ENCODE data around the gene ZFPM1.
"Not testable (repeated sequence)": the region's sequence is repeated elsewhere in the genome, so short reads cannot be mapped to it uniquely, and the experiment has no call there.

ZFPM1 gene

DNA sequence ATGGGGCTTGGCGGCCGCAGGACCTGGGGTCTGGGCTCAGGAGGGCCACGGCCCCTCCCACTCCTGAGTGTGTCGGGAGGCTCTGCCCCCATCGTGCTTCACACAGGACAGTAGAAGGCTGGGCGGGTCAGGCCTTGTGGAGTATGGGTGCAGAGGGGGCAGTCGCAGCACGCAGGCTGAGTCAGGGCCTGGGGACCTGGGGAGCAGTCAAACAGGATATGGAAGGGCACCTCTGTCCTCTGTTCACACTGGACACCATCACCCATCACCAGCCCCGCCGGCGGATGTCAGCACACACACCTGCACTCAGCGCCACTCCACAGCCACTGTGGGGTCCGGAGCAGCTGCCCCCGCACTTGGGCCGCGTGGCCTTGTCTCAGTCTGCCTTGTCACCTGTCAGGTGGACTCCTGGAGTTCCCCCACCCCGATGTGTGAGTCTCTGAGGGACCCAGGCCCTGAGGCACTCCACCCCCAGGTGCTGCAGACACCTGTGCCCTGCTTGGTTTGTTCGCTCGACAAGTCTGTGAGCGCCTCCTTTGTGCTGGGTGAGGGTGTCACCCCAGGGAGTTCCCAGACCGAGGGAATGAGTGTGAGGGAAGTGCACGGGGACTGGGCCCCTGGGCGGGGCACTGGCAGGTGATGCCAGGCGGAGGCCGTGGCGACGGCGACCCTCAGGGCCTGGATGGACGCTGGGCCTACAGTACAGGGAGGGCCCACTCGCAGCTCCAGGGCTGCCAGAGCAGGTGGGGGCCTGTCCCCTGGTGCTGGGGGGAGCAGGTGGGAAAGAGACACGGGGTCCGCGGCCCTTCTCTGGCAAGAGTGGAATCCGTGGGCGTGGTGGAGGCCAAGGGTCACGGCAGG, 31.7 kb downstream of the ZFPM1 start:
- DNase-seq, result no peak

DNA sequence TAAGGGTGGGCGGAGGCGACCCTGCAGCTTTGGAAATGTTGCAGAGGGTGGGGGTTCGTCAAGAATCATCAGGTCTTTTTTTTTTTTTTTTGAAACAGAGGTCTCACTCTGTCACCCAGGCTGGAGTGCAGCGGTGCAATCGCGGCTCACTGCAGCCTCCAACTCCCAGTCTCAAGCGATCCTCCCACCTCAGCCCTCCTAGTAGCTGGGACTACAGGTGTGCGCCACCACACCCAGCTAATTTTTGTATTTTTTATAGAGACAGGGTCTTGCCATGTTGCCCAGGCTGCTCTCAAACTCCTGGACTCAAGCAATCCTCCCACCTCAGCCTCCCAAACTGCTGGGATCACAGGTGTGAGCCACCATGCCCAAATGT, 32.3 kb downstream of the ZFPM1 start:
- DNase-seq, result not testable (repeated sequence)

DNA sequence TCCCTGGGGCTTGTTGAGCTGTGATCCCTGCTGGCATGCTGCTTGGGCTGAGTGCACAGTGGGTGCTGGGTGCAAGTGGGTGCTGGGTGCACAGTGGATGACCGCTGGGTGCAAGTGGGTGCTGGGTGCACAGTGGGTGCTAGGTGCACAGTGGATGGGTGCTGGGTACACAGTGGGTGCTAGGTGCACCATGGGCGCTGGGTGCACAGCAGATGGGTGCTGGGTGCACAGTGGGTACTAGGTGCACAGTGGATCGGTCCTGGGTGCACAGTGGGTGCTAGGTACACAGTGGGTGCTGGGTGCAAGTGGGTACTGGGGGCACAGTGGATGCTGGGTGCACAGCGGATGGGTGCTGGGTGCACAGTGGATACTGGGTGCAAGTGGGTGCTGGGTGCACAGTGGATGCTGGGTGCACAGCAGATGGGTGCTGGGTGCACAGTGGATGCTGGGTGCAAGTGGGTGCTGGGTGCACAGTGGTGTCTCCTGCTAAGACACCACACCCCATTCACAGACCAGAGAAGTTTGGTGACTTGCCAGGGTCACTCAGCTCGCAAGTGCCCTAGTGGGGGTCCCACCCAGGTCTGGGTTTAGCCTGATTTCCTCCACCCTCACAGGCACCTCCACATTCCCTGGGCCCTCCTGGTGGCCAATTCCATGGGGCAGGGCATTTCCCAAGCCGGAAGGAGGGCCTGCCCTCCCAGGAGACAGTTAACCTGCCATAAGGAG, 33.5 kb downstream of the ZFPM1 start:
- no peak for DNase-seq

DNA sequence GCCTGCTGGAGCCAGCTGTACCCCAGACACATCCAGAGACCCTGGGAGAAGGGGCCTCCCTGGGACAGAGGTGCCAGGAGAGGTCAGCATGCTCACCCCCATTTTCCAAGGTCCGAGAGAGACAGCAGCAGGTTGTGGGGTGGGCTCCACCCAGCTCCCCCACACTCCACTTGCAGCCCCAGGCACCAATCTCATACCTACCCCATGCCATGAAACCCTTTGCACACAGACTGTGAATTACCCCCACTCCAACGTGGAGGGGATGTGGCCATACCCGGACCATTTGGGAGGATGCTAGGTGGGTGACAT, 34.0 kb downstream of the ZFPM1 start:
- DNase-seq, result no peak

DNA sequence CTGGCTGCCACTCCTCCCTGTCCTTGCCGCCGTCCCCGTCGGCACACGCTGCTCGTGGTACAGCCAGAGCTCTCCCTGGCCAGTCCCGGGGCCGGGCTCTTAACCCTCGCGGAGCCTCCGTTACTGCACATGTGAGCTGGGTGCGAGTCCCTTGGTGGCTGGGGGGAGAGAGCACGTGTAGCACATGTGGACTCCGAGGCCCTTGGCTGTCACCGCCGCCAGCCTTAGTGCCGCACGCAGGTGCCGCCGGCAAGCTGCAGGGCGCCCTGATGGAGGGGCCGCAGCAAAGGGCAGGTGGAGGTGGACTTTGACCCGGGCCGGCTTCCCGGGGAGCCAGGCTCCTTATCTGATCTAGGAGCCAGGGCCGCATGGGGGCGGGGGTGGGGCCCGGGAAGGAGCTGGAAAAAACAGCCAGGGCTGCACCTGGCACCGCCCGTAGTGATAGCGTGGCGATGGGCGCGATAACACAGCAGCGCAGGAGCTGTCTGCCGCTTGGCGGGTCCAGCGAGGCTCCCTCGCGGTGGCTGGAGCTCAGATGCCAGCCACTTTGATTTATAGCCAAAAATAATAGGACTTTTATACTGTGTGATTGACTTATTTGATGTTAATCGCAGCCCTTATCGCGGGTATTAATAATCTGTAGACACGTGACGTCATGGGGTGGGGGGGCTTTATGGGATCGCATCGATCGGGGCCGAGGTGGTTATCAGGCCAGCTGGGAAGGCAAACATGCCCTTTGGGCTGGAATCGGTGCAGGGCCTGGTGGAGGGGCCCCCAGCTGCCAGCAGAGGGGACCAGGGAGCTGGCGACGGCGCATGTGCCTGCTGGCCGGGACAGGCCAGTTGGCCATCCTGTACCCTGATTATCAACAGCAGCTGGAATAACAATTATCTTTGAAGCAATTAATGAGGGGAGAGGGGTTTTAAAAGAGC, 35.1 kb downstream of the ZFPM1 start:
- DNase-seq, result no peak

DNA sequence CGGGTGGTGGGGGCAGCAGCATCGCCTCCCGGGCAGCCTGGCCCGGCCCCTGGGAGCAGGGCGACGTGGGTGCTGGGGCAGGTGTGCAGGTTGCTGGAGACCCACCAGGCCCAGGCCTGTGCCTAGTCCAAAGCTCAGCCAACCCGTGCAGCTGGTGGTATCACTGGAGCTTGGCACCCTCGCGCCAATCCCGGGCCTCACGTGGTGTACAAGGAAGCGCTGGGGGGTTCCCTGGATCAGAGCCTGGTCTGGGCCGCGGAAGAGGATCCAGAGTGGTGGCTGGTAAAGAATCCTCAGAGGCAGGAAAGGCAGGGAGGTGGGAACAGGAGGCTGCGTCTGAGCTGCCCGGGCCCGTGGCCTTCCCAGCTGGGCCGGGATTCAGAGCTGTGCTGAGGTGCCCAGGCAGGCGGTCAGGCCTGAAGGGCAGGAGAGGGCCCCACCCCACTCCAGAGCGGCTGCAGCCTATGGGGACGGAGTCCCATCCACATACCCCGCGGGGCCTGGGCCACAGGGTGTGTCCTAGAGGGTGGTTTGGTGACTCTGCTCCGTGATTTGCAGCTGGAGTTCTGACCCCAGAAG, 36.2 kb downstream of the ZFPM1 start:
- no peak for DNase-seq

DNA sequence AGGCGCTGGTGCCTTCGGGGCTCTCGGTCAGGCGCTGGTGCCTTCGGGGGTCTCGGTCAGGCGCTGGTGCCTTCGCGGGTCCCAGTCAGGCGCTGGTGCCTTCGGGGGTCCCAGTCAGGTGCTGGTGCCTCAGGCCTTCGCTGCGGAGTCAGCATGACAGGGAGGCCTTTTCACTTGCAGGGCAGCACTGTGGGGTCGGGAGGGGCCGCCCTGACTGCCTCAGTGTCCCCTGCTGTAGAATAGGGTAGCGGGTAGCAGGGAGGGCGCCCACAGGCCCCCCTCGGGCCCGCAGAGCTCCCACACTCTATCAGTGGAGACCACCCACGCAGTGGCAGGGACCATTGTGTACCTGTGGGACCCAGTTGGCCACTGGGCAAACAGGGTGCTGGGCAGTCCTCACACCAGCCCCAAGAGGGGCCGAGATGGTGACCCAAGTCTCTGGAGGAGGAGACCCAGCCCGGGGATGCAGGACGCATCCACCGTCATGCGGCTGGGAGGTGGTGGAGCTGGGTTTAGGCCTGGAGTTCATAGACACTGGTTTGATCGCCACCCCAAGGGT, 38.0 kb downstream of the ZFPM1 start:
- DNase-seq, result no peak

DNA sequence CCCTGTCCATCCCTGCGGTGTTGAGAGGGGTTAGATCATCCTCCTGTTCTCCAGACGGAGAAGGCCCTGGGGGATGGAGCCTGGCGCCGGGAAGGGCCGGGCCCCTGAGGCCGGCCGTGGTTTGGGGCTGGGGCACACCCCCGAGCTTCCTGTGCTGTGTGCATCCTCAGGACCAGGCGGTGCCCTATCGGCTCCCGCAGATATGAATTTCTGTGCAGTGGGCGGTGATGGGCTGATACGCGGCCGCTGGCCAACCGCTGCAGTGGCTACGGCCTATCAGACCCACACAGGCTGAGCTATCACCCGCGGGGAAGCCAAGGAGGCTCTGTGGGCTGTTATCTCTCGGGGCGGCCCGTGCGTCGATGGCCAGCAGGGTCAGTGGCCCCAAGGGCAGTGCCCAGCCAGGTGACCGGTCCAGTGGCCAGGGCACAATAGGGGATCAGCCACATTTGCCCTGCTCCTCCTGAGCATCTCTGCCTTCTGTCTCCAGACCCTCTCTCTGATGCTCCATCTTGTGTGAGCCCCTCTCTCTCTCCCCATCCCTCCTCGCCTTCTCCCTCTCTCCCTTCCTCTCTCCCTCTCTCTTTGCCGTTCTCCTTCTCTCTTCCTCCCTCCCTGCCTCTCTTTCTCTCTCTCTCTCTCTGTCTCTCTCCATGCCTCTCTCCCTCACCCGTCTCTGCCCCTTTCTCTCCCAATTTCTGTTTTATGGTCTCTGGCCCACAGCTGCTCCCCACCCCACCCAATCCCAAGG, 38.7 kb downstream of the ZFPM1 start:
- DNase-seq, result no peak

DNA sequence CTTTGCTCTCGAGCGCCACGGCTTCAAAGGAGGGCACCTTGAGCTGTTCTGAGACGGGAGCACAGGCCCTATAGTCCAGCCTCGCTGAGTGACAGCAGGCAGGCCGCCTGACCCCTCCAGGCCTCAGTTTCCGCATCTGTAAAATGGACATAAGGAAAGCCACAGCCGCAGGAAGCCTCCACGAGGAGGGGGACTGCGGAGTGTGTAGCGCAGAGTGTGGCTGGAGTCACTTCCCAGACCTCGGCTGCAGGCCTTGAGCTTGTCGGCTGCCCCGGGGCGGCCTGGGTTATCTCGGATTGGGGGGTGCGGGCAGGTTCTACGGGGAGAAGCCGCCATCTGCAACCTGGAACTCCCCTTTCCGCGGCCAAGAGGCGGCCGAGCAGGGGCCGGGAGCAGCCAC, 40.8 kb downstream of the ZFPM1 start:
- DNase-seq, result no peak

DNA sequence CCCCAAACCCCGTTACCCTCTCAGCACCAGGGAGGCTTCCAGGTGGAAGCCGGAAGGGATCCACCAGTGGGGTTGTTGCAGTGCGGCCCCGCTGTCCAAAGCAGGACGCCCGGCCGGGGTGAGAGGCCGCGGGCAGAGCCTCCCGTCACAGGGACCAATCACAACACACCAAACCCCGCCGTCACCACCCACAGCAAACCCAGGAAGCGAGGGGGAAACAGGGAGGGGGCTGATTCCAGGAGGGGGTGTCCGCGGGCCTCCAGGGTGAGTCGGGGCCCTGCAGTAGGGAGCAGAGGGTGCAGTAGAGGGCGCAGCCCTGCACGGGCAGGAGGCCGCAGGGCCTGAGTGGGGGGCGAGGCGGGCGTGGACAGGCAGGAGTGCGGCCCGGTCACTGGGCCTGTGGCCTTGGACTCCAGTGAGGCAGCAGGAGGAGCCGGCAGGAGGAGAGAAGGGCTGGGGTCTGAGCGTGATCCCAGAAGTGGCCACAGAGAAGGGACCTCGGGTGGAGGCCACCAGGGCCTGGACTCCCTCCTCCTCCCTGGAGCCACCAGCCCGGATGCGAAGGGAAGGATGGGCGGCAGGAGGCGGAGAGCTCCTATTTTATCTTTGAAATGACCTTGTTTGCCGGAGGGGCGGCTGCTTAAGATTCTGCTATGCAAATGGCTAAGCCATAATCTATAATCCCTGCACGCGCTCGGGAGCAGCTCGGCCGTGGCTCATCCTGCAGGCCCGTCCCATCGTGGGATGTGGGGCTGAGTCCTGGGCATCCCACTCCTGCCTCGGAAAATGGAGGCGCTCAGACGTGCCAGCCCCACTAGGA, 41.5 kb downstream of the ZFPM1 start:
- DNase-seq, result no peak

DNA sequence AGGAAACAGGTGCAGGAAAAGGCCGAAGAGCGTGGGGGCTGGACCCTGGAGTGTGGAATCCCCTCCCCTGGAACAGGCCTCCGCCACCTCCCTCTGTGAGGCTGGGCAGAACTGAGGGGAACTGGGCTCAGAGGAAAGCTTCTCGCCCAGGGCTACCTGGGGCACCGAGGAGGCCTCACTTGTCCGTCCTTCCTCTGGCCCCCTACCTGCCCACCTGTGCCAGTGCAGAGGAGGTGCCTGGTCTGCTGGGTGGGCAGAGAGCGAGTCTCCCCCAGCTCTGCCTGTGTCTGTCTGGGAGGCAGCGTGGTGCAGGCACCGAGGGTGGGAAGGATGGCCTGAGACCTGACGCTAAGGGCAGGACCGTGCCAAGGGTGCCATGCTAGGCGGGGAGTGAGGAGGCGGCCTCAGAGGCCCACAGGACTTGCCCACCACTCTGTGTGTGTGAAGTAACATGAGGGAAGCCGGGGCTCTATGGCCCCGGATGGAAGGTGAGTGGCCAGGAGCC, 42.2 kb downstream of the ZFPM1 start:
- no peak for DNase-seq

DNA sequence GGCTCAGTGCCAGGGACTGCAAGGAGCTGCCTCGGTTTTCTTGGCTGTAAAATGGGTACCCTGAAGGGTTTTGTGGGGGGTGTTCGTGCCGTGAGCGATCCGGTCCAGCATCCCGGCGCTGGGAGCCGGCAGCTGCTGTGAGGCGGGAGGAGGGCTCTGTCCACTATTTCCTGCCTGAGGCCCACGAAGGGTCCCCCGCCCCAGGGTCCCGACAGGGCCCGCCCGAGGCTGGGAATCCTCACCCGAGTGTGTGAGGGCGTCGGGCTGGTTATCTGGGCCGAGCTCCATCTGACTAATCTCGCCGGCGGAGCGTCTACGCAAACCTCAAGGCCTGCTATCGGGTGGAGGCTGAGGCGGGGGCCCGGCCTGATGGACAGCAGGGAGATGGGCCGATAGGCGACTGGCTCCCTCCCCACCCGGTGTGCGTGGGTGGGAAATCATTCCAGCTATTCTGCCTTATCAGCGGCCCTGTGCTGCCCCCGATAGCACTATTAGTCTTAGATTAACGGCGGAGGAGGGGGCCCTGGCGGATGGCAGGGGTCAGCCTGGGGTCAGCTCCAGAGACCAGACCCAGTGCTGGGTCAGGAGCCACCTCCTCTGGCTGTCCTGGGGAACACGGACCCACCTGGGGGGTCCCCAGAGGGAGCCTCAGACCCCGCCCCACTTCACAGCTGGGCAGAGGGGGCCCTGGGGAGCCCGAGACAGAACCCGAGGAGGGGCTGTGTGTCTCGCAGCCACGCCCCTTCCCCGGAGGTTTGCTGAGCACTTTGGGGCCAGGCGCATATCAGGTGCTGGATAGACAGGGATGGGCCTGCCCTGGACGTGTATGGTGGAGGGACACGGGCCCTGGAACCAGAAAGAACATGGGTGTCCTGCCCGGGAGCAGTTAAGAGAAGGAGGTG, 44.7 kb downstream of the ZFPM1 start:
- DNase-seq, result no peak

DNA sequence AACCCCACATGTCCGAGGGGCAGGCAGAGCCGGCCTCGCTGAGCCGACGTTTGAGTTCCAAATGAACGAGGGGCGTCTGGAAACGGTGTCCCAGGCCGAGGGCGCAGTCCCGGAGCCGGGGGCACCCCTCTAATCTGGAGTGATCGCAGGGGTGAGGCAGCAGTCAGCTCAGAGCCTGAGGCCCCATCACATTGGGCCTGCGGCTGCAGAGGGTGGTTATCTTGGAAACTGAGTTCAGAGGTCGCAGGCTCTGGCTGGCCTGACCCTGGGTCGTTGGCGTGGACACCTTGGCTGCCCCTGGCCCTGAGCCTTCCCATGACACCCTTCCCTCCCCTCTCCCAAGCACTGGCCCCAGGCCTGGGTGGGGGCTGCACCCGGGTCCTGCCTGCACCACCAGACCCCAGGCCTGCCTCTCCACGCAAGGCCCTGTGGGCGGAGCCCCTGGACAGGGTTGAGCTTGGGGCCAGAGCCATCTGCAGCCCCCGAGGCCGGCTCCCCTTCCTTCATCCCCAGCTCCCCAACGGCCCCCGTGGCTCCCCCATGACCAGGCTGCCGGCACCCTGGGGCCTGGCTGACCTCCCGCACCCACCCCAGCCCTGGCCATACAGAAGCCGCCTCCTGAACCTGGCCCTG, 45.6 kb downstream of the ZFPM1 start:
- DNase-seq, result no peak

DNA sequence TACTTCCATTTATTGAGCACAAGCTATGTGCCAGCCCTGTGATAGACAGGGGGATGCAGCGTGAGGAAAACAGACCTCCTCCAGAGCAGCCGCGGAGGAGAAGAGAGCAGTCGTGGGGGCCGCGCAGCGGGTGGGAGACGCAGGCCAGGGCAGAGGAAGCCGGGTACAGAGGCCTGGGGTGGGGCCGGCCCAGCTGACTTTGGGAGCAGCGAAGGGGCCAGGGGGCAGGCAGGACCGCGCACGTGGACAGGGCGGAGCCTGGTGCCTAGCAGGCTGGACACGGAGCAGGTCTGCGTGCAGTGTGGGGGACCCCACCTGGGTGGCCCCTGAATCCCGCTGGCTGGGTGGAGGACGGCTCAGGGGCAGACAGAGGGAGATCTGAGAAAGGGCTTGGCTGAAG, 46.2 kb downstream of the ZFPM1 start:
- DNase-seq, result no peak

DNA sequence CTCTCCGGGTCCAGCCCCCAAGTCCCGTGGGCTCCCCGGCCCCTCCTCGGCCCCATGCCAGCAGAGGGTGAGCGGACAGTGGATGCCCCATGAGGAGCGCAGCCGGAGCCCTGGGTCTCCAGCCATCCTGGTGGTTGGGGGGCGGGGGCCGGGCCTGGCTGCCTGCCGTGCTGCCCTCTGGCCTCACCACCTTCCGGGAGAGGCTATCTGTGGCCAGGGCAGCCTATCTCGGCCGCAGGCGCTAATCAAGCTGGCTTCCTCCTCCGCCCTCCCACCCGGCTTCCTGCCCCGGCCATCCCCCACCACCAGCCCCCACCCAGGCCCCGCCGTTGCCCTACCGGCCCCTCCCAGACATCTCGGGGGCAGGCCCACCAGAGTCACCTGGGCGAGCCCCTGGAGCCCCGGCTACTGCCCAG, 46.8 kb downstream of the ZFPM1 start:
- DNase-seq, result no peak

DNA sequence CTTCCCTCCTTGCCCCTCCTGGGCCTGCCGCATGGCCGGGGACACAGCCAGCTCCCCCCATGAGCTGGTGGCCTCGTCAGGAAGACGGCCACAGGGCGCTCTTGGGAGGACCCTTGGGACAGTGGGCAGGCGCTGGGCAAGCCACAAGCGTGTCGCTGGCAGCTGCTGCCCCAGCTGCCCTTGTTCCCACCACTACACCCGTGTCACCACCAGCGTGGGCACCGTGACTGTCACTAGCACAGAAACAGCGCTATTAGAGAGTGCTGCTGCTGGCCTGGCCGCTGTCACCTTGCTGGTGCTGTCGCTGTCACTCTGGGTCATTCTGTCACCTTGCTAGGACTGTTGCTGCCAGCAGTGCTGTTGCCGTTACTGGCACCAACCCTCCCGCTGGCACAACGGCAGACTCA, 47.2 kb downstream of the ZFPM1 start:
- DNase-seq, result no peak

DNA sequence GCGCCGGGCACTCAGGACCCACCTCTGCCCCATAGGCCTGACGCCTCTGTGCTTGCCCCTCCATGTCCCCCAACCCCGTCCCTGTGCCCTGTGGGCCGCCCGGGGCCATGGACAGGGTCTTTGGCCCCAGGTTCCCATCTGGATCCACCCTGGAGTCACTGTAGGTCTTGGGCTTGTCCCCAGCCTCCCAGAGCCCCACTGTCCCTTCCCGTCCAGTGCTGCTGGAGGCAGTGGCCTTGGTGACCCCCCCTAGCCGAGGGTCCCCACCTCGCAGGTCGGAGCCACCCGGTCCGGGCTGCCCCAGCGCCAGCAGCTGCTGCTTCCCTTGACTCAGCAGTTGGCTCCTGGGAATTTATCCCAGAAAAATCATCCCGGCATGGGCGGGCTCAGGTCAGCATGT, 49.3 kb downstream of the ZFPM1 start:
- DNase-seq, result no peak

DNA sequence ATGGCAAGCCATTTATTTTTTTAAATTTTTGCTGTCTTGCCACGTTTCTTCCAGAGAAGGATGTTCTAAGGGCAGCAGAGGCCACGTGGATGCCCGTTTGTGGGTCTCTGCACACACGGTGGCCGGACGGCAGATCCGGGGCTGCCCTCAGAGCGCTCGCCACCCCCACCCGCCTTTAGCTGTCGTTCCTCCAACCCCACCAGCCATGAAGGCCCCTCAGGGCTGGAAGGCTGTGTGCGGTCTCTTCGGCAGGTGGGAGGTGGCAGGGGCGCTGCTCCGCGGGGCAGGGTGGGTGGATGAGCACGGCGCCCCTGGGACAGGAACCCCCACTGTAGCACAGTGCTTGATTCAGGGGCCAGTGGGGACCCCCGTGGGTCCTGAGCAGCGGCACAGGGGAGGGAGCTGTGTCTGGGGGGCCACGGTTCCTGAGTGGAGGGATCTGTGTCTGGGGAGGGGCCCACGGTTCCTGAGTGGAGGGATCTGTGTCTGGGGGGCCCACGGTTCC, 49.7 kb downstream of the ZFPM1 start:
- no peak for DNase-seq

DNA sequence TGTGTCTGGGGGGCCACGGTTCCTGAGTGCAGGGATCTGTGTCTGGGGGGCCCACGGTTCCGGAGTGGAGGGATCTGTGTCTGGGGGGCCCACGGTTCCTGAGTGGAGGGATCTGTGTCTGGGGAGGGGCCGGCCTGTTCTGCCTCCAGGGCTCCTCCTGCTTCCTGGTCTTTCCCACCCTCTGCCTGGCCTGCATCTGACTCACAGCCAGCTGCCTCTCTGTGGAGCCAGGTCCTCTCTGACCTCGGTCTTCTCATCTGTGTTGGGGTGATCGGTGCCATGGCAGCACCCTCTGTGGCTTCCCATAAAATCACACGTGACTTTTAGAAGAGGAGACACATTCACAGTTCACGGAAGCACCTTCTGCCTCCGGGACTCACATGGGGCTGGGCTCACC, 50.3 kb downstream of the ZFPM1 start:
- DNase-seq, result no peak

Measured in CD4-positive, alpha-beta T cell treated with Interleukin-6 for 4 hours (primary cell).